ENCODE measurements around the gene ACSS2. TPM values are rescaled to one million over a fixed set of nuclear protein-coding genes. Genes with fewer than 3 reads are reported as not detected.

ACSS2 gene
- total RNA-seq, 1 experiment from 2014 or later: 25.4 TPM

- ATAC-seq: no peak
- BruUV-seq (replicated peaks): no TSS peak
- DNase-seq (ENCODE audit: low read depth, low spot score): no peak
- H3K4me1 ChIP-seq (ENCODE audit: control insufficient read depth, insufficient read depth, low read length): no peaks in the 10 kb centered on the region
- intact Hi-C loops (cut with micrococcal nuclease; ENCODE audit: unreplicated experiment) (no loop called here), in situ Hi-C loops (cut with HindIII; ENCODE audit: low pct_unique_long_range_greater_than_20kb, low sequenced_read_pairs) (no loop called here)
- CTCF ChIA-PET: no interaction called here
- no peaks in the 10 kb centered on the region for H3K9me3 ChIP-seq (ENCODE audit: control insufficient read depth, insufficient read depth, low read depth, low read length)
- H3K4me3 ChIP-seq (ENCODE audit: low read depth in 2 of 2, low read length in 2 of 2): no peak overlapping the region
- POLR2A ChIA-PET: no interaction called here
- no peaks in the 10 kb centered on the region for H3K36me3 ChIP-seq (ENCODE audit: control insufficient read depth, insufficient read depth, low read length)
- no peaks in the 10 kb centered on the region for H3K27me3 ChIP-seq (ENCODE audit: control insufficient read depth, insufficient read depth, low read length)
- no peak overlapping the region for H3K27ac ChIP-seq (ENCODE audit: low read length)
- TF ChIP-seq CTCF (IDR thresholded peaks at IDR 0.05) (no peak), SIN3A (IDR thresholded peaks at IDR 0.05; ENCODE audit: borderline replicate concordance, insufficient read depth, low read depth, low read length) (no peak), POLR2AphosphoS5 (IDR thresholded peaks at IDR 0.05; ENCODE audit: low read depth, low read length) (no peak), REST (IDR thresholded peaks at IDR 0.05; ENCODE audit: insufficient read depth in 1 of 2, low read depth in 2 of 2, low read length in 1 of 2) (no peak)
These were observed 94.6 kb downstream of the ACSS2 start for GRCh38 chr20:34970846-34971560.

- Histone ChIP-seq H3K9me3 (ENCODE audit: control insufficient read depth, insufficient read depth, low read depth, low read length) (no peaks in the 10 kb centered on the region), H3K4me3 (ENCODE audit: low read depth in 2 of 2, low read length in 2 of 2) (no peak overlapping the region), H3K27me3 (ENCODE audit: control insufficient read depth, insufficient read depth, low read length) (no peaks in the 10 kb centered on the region), H3K27ac (ENCODE audit: low read length) (no peak overlapping the region), H3K4me1 (ENCODE audit: control insufficient read depth, insufficient read depth, low read length) (no peaks in the 10 kb centered on the region), H3K36me3 (ENCODE audit: control insufficient read depth, insufficient read depth, low read length) (no peaks in the 10 kb centered on the region)
- no peak for DNase-seq (ENCODE audit: low read depth, low spot score)
- intact Hi-C loops (cut with micrococcal nuclease; ENCODE audit: unreplicated experiment) (no loop called here), in situ Hi-C loops (cut with HindIII; ENCODE audit: low pct_unique_long_range_greater_than_20kb, low sequenced_read_pairs) (no loop called here)
- TF ChIP-seq CTCF (IDR thresholded peaks at IDR 0.05) (no peak), REST (IDR thresholded peaks at IDR 0.05; ENCODE audit: insufficient read depth in 1 of 2, low read depth in 2 of 2, low read length in 1 of 2) (no peak), POLR2AphosphoS5 (IDR thresholded peaks at IDR 0.05; ENCODE audit: low read depth, low read length) (no peak), TCF7L2 (IDR thresholded peaks at IDR 0.05; ENCODE audit: low read depth, low read length) (no peak), SIN3A (IDR thresholded peaks at IDR 0.05; ENCODE audit: borderline replicate concordance, insufficient read depth, low read depth, low read length) (no peak)
- ChIA-PET POLR2A (no interaction called here), CTCF (no interaction called here)
- ATAC-seq: no peak
- BruUV-seq (replicated peaks): no TSS peak
These were observed 95.3 kb downstream of the ACSS2 start for GRCh38 chr20:34971561-34972235.
